ENCODE results near the gene GRM1. TPM values are rescaled to one million over a fixed set of nuclear protein-coding genes. Genes with fewer than 3 reads are reported as not detected.

Gene GRM1
- total and polyA plus RNA-seq, 2 of the 4 experiments (the other 2 are of a cell fraction), result not detected

- no CpG with 5 or more reads among the region's 3 CpGs for WGBS, 2 experiments (ENCODE audit: extremely low coverage in 2 of 2, insufficient read length in 1 of 2)
- no peak overlapping the region for H2BK15ac ChIP-seq (ENCODE audit: low read depth, low read length)
- no peak for DNase-seq
- H3K56ac ChIP-seq (ENCODE audit: extremely low read depth, insufficient read depth, low read length), result no peak overlapping the region
- H3K23ac ChIP-seq (ENCODE audit: low read depth, low read length), result no peak overlapping the region
- ATAC-seq (ENCODE audit: low read depth), result no peak
- H4K5ac ChIP-seq (ENCODE audit: low read depth, low read length), result no peak overlapping the region
- no peaks in the 10 kb centered on the region for H4K20me1 ChIP-seq (ENCODE audit: insufficient read depth, low read length)
- H3K27me3 ChIP-seq (ENCODE audit: control insufficient read depth, insufficient read depth, low read length), result no peaks in the 10 kb centered on the region
- H3K4ac ChIP-seq (ENCODE audit: low read depth, low read length), result no peak overlapping the region
- no peak overlapping the region for H2AK5ac ChIP-seq (ENCODE audit: low read depth, low read length)
- no peak overlapping the region for H2BK20ac ChIP-seq (ENCODE audit: low read depth, low read length)
- TF ChIP-seq MAZ (IDR thresholded peaks at IDR 0.05; ENCODE audit: borderline replicate concordance, low read depth, low read length) (no peak), POLR2A (IDR thresholded peaks at IDR 0.05; ENCODE audit: low read depth, low read length) (no peak), CEBPB (IDR thresholded peaks at IDR 0.05; ENCODE audit: low read depth, low read length) (peak; percentile 31; the same call in 1 of the 2 replicates)
- CTCF ChIA-PET, result no interaction called here
- H3K9me3 ChIP-seq (ENCODE audit: control insufficient read depth, insufficient read depth, low read length), result no peaks in the 10 kb centered on the region
- no peak overlapping the region for H2AFZ ChIP-seq (replicated peaks; ENCODE audit: low read length, poor library complexity)
- no peak overlapping the region for H3K4me3 ChIP-seq (ENCODE audit: insufficient read depth, low read depth, low read length)
- no peaks in the 10 kb centered on the region for H3K36me3 ChIP-seq (ENCODE audit: control insufficient read depth, insufficient read depth, low read length)
- H2BK5ac ChIP-seq (ENCODE audit: low read depth, low read length, poor library complexity, severe bottlenecking), result no peak overlapping the region
- H3K4me1 ChIP-seq (ENCODE audit: control insufficient read depth, insufficient read depth, low read length), result no peaks in the 10 kb centered on the region
- H3K18ac ChIP-seq (ENCODE audit: low read depth, low read length), result no peak overlapping the region
- POLR2A ChIA-PET (ENCODE audit: unreplicated experiment), result no interaction called here
- H2AK9ac ChIP-seq (replicated peaks; ENCODE audit: low read depth, low read length, poor library complexity), result no peak overlapping the region
- H4K91ac ChIP-seq (ENCODE audit: insufficient read depth, low read depth, low read length), result no peak overlapping the region
- no peak overlapping the region for H4K8ac ChIP-seq (ENCODE audit: low read depth in 2 of 2, low read length in 2 of 2)
- H2BK120ac ChIP-seq (ENCODE audit: low read depth, low read length), result no peak overlapping the region
- H3K9me1 ChIP-seq (ENCODE audit: insufficient read depth, low read length), result no peaks in the 10 kb centered on the region
- no peak overlapping the region for H3K9ac ChIP-seq (ENCODE audit: low read depth, low read length)
- no peak overlapping the region for H3K14ac ChIP-seq (replicated peaks; ENCODE audit: low read depth, low read length)
- no peak overlapping the region for H3K27ac ChIP-seq (ENCODE audit: insufficient read depth, low read length)
- no peaks in the 10 kb centered on the region for H3K79me1 ChIP-seq (ENCODE audit: low read depth in 1 of 2, low read length in 2 of 2)
- intact Hi-C loops (cut with micrococcal nuclease) (no loop called here), in situ Hi-C loops (cut with MboI; ENCODE audit: low sequenced_read_pairs) (no loop called here), dilution Hi-C loops (cut with HindIII; ENCODE audit: low sequenced_read_pairs, unreplicated experiment) (no loop called here)
- no TSS peak for BruUV-seq (replicated peaks)
- H3K4me2 ChIP-seq (ENCODE audit: low read depth, low read length), result no peak overlapping the region
Observed at GRCh38 chr6:146103416-146104072, 74.7 kb downstream of the GRM1 start.

Measured in IMR-90 (cell line).